SK-N-SH treated with all-trans-retinoic acid at 6 μM for 48 hours (cell line): ENCODE measurements around the gene MYLK.

Experiments used
- ATAC-seq: fragments of 200-7000 bp; cut with Tn5 transposase; 3 replicates; pipeline ENCODE4 v1.9.1; 2020; ENCODE audit warnings: mild to moderate bottlenecking, moderate library complexity
- ARNTL ChIP-seq: fragments of 450-650 bp; formaldehyde crosslinking; IDR thresholded peaks from 2 replicates; pipeline ENCODE4 v1.5.0; 2020; ENCODE audit warnings: low read depth, mild to moderate bottlenecking, moderate library complexity, borderline replicate concordance
- BACH2 ChIP-seq: fragments of 250-450 bp; sonication (Bioruptor Pico); IDR thresholded peaks from 2 replicates; pipeline ENCODE4 v1.9.0; 2021; ENCODE audit warnings: mild to moderate bottlenecking, borderline replicate concordance
- CSDC2 ChIP-seq: fragments of 250-450 bp; sonication (Bioruptor Pico); IDR thresholded peaks from 2 replicates; pipeline ENCODE4 v1.5.0; 2020; ENCODE audit warnings: mild to moderate bottlenecking, moderate library complexity
- ESRRG ChIP-seq: fragments of 250-450 bp; sonication (Bioruptor Pico); IDR thresholded peaks from 2 replicates; pipeline ENCODE4 v1.6.1; 2021; ENCODE audit warnings: mild to moderate bottlenecking
- GLIS3 ChIP-seq: fragments of 250-450 bp; sonication (Bioruptor Pico); IDR thresholded peaks from 2 replicates; pipeline ENCODE4 v1.5.0; 2020; ENCODE audit warnings: mild to moderate bottlenecking, moderate library complexity
- ISL1 ChIP-seq: fragments of 250-450 bp; sonication (Bioruptor Pico); IDR thresholded peaks from 2 replicates; pipeline ENCODE4 v2.1.2; 2022; ENCODE audit warnings: mild to moderate bottlenecking, moderate library complexity
- OSR1 ChIP-seq: fragments of 250-450 bp; sonication (Bioruptor Pico); IDR thresholded peaks from 2 replicates; pipeline ENCODE4 v1.8.0; 2022; ENCODE audit warnings: moderate library complexity, mild to moderate bottlenecking, inconsistent platforms
- PPARA ChIP-seq: fragments of 250-450 bp; sonication (Bioruptor Pico); IDR thresholded peaks from 2 replicates; pipeline ENCODE4 v1.5.0; 2020; ENCODE audit warnings: mild to moderate bottlenecking, borderline replicate concordance
- RARB ChIP-seq: fragments of 250-450 bp; sonication (Bioruptor Pico); IDR thresholded peaks from 2 replicates; pipeline ENCODE4 v1.8.0; 2021; ENCODE audit warnings: mild to moderate bottlenecking, moderate library complexity
- SNAI2 ChIP-seq: fragments of 250-450 bp; sonication (Bioruptor Pico); IDR thresholded peaks from 2 replicates; pipeline ENCODE4 v1.5.0; 2020; ENCODE audit warnings: mild to moderate bottlenecking, moderate library complexity
- TCF4 ChIP-seq: fragments of 250-450 bp; sonication (Bioruptor Pico); IDR thresholded peaks from 2 replicates; pipeline ENCODE4 v1.8.0; 2021; ENCODE audit warnings: mild to moderate bottlenecking, moderate library complexity, borderline replicate concordance
- TOX ChIP-seq: fragments of 250-450 bp; sonication (Bioruptor Pico); IDR thresholded peaks from 2 replicates; pipeline ENCODE4 v1.8.0; 2021; ENCODE audit warnings: mild to moderate bottlenecking, moderate library complexity, borderline replicate concordance
- ZC3H10 ChIP-seq: fragments of 250-450 bp; sonication (Bioruptor Pico); IDR thresholded peaks from 2 replicates; pipeline ENCODE4 v1.5.1; 2021; ENCODE audit warnings: mild to moderate bottlenecking, moderate library complexity
- ZFP3 ChIP-seq: fragments of 250-450 bp; sonication (Bioruptor Pico); IDR thresholded peaks from 2 replicates; pipeline ENCODE4 v1.5.0; 2020; ENCODE audit warnings: mild to moderate bottlenecking, moderate library complexity
- ZNF565 ChIP-seq: fragments of 450-650 bp; formaldehyde crosslinking; conservative IDR thresholded peaks from 2 replicates; pipeline ENCODE4 v1.5.0; 2020; ENCODE audit warnings: low read depth, mild to moderate bottlenecking, moderate library complexity
- ZNF70 ChIP-seq: fragments of 450-650 bp; formaldehyde crosslinking; IDR thresholded peaks from 2 replicates; pipeline ENCODE4 v1.5.0; 2020; ENCODE audit warnings: mild to moderate bottlenecking, moderate library complexity
- ZNF8 ChIP-seq: fragments of 450-650 bp; formaldehyde crosslinking; IDR thresholded peaks from 2 replicates; pipeline ENCODE4 v1.5.0; 2020; ENCODE audit warnings: mild to moderate bottlenecking, moderate library complexity
- TF ChIP-seq, protein P1 (sequence below): fragments of 250-450 bp; sonication (Bioruptor Pico); IDR thresholded peaks from 2 replicates; pipeline ENCODE4 v1.8.0; 2021; ENCODE audit warnings: low read depth, mild to moderate bottlenecking, moderate library complexity, borderline replicate concordance
- TF ChIP-seq, protein P2 (sequence below): fragments of 250-450 bp; sonication (Bioruptor Pico); IDR thresholded peaks from 2 replicates; pipeline ENCODE4 v1.5.1; 2020; ENCODE audit warnings: low read depth, mild to moderate bottlenecking, moderate library complexity
- TF ChIP-seq, protein P3 (sequence below): fragments of 250-450 bp; sonication (Bioruptor Pico); IDR thresholded peaks from 2 replicates; pipeline ENCODE4 v1.8.0; 2020; ENCODE audit warnings: mild to moderate bottlenecking, moderate library complexity, borderline replicate concordance
- TF ChIP-seq, protein P4 (sequence below): fragments of 250-450 bp; sonication (Bioruptor Pico); IDR thresholded peaks from 2 replicates; pipeline ENCODE4 v1.5.0; 2020; ENCODE audit warnings: mild to moderate bottlenecking, moderate library complexity
- TF ChIP-seq, protein P5 (sequence below): fragments of 250-450 bp; sonication (Bioruptor Pico); IDR thresholded peaks from 2 replicates; pipeline ENCODE4 v1.5.1; 2021; ENCODE audit warnings: mild to moderate bottlenecking, moderate library complexity

Gene MYLK

DNA sequence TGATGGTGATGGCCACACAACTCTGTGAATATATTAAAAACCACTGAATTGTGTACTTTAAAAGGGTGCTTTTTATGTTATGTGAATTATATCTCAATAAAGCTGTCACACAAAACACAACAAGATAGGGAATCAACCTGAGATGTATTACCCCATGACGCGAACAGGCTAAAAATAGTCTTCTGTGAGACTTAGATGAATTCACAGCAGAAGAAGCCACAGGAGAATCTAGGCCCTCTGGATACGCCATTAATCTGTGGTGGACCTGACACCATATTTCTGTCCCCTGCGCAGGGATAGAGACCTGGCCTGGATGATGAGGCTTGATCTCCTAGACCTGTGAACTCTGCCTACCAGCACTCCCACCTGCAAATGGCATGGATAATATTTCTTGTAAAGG, 153.3 kb downstream of the MYLK start:
- TF ChIP-seq ZNF70 (CRISPR knock-in tag) (no peak), ESRRG (no peak), OSR1 (CRISPR knock-in tag) (no peak), SNAI2 (no peak), ISL1 (CRISPR knock-in tag) (no peak), PPARA (no peak), GLIS3 (no peak), ZFP3 (CRISPR knock-in tag) (no peak), ZNF565 (CRISPR knock-in tag) (no peak)
- ATAC-seq = no peak

DNA sequence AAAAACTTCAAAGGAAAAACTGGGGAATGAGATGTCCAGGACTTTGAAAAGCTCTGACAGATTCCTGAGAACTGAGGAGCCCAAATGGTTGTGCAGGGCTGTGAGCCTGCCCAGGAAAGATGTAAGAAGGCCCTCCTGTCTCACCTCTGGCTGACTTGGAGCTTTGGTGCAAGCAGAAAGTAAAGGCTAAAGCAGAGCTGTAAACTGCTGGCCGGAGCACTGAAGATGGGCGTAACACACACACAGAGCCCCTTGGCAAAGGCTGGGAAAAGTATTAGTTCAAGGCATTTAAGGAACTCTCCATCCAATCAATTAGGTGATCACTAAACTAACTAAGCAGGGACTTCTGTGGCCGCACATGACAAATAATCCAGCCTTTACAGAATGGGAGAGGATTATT, 155.1 kb downstream of the MYLK start:
- no peak for TF ChIP-seq BACH2 (CRISPR knock-in tag)
- TF ChIP-seq ISL1 (CRISPR knock-in tag) = no peak
- no peak for TF ChIP-seq RARB
- TF ChIP-seq ZC3H10 = no peak
- no peak for TF ChIP-seq SNAI2
- no peak for TF ChIP-seq PPARA
- no peak for TF ChIP-seq ZNF565 (CRISPR knock-in tag)
- no peak for TF ChIP-seq ZFP3 (CRISPR knock-in tag)
- no peak for TF ChIP-seq ZNF8 (CRISPR knock-in tag)
- no peak for TF ChIP-seq TOX (CRISPR knock-in tag)
- no peak for TF ChIP-seq TCF4 (CRISPR knock-in tag)
- no peak for TF ChIP-seq ESRRG
- no peak for TF ChIP-seq CSDC2 (CRISPR knock-in tag)
- TF ChIP-seq, protein P1, sequence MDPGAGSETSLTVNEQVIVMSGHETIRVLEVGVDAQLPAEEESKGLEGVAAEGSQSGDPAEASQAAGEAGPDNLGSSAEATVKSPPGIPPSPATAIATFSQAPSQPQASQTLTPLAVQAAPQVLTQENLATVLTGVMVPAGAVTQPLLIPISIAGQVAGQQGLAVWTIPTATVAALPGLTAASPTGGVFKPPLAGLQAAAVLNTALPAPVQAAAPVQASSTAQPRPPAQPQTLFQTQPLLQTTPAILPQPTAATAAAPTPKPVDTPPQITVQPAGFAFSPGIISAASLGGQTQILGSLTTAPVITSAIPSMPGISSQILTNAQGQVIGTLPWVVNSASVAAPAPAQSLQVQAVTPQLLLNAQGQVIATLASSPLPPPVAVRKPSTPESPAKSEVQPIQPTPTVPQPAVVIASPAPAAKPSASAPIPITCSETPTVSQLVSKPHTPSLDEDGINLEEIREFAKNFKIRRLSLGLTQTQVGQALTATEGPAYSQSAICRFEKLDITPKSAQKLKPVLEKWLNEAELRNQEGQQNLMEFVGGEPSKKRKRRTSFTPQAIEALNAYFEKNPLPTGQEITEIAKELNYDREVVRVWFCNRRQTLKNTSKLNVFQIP (CRISPR knock-in tag) = no peak
- ATAC-seq = no peak

DNA sequence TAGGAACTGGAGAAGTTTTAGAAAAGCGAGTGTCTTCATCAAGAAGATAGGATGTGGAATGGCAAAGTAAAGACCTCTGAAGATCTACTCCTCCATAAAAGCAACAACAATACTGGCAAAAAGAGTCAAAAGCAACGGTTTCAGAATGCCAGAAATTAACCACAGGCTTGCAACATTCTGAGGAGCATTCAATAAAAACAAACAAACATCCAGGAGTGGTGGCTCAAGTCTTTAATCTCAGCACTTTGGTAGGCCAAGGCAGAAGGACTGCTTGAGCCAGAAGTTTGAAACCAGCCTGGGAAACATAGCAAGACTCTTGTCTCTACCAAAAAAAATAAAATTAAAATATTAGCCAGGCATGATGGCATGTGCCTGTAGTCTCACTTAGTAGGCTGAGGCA, 156.1 kb downstream of the MYLK start:
- TF ChIP-seq PPARA (no peak), ZFP3 (CRISPR knock-in tag) (no peak), TCF4 (CRISPR knock-in tag) (no peak), ZC3H10 (no peak), ZNF565 (CRISPR knock-in tag) (no peak), ZNF8 (CRISPR knock-in tag) (no peak), OSR1 (CRISPR knock-in tag) (no peak), SNAI2 (no peak), CSDC2 (CRISPR knock-in tag) (no peak), ZNF70 (CRISPR knock-in tag) (no peak)
- TF ChIP-seq, protein P2, sequence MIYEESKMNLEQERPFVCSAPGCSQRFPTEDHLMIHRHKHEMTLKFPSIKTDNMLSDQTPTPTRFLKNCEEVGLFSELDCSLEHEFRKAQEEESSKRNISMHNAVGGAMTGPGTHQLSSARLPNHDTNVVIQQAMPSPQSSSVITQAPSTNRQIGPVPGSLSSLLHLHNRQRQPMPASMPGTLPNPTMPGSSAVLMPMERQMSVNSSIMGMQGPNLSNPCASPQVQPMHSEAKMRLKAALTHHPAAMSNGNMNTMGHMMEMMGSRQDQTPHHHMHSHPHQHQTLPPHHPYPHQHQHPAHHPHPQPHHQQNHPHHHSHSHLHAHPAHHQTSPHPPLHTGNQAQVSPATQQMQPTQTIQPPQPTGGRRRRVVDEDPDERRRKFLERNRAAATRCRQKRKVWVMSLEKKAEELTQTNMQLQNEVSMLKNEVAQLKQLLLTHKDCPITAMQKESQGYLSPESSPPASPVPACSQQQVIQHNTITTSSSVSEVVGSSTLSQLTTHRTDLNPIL (CRISPR knock-in tag) = no peak
- TF ChIP-seq, protein P3, sequence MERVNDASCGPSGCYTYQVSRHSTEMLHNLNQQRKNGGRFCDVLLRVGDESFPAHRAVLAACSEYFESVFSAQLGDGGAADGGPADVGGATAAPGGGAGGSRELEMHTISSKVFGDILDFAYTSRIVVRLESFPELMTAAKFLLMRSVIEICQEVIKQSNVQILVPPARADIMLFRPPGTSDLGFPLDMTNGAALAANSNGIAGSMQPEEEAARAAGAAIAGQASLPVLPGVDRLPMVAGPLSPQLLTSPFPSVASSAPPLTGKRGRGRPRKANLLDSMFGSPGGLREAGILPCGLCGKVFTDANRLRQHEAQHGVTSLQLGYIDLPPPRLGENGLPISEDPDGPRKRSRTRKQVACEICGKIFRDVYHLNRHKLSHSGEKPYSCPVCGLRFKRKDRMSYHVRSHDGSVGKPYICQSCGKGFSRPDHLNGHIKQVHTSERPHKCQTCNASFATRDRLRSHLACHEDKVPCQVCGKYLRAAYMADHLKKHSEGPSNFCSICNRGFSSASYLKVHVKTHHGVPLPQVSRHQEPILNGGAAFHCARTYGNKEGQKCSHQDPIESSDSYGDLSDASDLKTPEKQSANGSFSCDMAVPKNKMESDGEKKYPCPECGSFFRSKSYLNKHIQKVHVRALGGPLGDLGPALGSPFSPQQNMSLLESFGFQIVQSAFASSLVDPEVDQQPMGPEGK (CRISPR knock-in tag) = no peak
- no peak for ATAC-seq

DNA sequence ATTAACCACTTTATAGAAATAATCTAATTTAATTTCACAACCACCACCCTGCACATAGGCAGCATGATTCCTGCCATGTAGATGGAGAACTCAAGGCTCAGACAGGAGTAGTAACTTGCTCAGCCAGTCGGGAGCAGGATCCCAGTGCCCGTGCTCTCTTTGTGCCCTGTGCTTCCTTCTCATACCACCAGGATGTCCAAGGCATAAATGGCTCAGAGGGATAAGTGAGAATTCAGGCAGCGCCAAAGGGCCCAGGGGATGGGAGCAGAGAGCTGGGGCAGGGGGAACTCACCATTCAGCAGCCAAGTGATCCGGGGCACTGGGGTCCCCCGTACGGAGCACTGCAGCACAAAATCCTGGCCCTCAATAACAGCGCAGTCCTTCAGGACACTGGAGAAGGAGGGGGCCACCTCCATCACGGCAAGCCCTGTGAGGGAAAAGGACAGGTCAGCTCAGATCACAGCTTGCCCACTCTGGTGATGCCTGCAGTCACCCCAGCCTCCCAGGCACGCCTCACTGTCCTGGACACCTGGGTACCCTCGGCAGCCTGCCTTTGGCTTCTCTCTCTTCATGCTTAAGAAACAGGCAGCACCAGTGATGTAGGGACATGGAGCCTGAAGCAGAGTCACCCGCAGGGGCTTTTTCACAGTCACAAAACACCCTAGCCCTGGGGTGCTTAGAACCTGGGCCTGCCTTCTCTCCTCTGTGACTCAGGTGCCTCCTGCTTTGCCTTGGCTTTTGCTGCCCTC, 158.3 kb downstream of the MYLK start:
- TF ChIP-seq, protein P2 (CRISPR knock-in tag) = no peak
- no peak for TF ChIP-seq ESRRG
- TF ChIP-seq GLIS3 = no peak
- TF ChIP-seq, protein P4, sequence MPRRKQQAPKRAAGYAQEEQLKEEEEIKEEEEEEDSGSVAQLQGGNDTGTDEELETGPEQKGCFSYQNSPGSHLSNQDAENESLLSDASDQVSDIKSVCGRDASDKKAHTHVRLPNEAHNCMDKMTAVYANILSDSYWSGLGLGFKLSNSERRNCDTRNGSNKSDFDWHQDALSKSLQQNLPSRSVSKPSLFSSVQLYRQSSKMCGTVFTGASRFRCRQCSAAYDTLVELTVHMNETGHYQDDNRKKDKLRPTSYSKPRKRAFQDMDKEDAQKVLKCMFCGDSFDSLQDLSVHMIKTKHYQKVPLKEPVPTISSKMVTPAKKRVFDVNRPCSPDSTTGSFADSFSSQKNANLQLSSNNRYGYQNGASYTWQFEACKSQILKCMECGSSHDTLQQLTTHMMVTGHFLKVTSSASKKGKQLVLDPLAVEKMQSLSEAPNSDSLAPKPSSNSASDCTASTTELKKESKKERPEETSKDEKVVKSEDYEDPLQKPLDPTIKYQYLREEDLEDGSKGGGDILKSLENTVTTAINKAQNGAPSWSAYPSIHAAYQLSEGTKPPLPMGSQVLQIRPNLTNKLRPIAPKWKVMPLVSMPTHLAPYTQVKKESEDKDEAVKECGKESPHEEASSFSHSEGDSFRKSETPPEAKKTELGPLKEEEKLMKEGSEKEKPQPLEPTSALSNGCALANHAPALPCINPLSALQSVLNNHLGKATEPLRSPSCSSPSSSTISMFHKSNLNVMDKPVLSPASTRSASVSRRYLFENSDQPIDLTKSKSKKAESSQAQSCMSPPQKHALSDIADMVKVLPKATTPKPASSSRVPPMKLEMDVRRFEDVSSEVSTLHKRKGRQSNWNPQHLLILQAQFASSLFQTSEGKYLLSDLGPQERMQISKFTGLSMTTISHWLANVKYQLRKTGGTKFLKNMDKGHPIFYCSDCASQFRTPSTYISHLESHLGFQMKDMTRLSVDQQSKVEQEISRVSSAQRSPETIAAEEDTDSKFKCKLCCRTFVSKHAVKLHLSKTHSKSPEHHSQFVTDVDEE = no peak
- TF ChIP-seq ZNF8 (CRISPR knock-in tag) = no peak
- no peak for TF ChIP-seq ISL1 (CRISPR knock-in tag)
- no peak for TF ChIP-seq ZNF70 (CRISPR knock-in tag)
- no peak for TF ChIP-seq ARNTL
- no peak for TF ChIP-seq BACH2 (CRISPR knock-in tag)
- TF ChIP-seq ZFP3 (CRISPR knock-in tag) = no peak
- no peak for TF ChIP-seq ZC3H10
- TF ChIP-seq, protein P5, sequence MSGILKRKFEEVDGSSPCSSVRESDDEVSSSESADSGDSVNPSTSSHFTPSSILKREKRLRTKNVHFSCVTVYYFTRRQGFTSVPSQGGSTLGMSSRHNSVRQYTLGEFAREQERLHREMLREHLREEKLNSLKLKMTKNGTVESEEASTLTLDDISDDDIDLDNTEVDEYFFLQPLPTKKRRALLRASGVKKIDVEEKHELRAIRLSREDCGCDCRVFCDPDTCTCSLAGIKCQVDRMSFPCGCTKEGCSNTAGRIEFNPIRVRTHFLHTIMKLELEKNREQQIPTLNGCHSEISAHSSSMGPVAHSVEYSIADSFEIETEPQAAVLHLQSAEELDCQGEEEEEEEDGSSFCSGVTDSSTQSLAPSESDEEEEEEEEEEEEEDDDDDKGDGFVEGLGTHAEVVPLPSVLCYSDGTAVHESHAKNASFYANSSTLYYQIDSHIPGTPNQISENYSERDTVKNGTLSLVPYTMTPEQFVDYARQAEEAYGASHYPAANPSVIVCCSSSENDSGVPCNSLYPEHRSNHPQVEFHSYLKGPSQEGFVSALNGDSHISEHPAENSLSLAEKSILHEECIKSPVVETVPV (CRISPR knock-in tag) = no peak
- TF ChIP-seq TCF4 (CRISPR knock-in tag) = no peak
- TF ChIP-seq CSDC2 (CRISPR knock-in tag) = no peak
- ATAC-seq = peak; percentile 6; the same call in 2 of the 3 replicates
